ENCODE results near the gene PICALM.

DNA sequence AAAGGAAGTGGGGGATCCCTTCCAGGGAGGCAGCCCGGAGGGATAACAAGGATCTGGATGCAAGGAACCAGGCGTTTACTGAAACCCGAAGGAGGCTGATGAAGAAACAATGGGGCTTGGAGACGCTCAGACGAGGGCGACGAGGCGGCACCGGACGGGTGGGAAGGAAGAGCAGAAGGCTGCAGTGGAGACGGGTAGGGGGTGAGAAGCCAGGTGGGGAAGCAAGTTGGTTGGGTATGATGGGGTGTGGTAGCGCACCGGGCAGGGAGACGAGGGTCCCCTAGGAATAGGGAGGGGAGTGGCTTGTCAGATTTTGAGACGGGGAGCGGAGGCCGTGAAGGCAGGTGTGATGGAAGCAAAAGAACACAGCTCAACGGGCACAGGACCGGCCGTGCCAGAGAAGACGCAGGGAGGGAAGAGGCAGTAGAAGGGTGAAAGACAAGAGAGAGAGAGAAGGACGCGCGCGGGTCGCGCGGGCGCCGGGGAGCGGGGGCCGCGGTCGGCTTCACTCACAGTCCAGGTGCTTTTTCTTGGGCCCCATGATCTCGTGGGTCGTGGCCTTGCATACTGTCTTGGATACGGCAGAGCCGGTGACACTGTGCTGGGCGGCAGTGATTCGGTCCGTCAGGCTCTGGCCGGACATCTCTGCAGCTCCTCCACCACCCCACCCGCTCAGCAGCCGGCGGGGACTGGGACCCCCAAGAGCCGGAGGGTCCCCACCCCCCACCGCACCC is 579 bp downstream of the PICALM start:
- TF ChIP-seq POLR2A (IDR thresholded peaks at IDR 0.05) (no peak), POLR2AphosphoS5 (IDR thresholded peaks at IDR 0.05) (no peak), EP300 (IDR thresholded peaks at IDR 0.05) (no peak)
- TF ChIP-seq, protein P1, sequence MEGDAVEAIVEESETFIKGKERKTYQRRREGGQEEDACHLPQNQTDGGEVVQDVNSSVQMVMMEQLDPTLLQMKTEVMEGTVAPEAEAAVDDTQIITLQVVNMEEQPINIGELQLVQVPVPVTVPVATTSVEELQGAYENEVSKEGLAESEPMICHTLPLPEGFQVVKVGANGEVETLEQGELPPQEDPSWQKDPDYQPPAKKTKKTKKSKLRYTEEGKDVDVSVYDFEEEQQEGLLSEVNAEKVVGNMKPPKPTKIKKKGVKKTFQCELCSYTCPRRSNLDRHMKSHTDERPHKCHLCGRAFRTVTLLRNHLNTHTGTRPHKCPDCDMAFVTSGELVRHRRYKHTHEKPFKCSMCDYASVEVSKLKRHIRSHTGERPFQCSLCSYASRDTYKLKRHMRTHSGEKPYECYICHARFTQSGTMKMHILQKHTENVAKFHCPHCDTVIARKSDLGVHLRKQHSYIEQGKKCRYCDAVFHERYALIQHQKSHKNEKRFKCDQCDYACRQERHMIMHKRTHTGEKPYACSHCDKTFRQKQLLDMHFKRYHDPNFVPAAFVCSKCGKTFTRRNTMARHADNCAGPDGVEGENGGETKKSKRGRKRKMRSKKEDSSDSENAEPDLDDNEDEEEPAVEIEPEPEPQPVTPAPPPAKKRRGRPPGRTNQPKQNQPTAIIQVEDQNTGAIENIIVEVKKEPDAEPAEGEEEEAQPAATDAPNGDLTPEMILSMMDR (IDR thresholded peaks at IDR 0.05), result no peak

Measured in gastroesophageal sphincter (tissue), 3 donors.